Globus pallidus (tissue), 1 donor: Measurements from ENCODE around the gene TENT4A.

Source experiments
- DNase-seq: peaks from one replicate; pipeline ENCODE4 v3.0.0-alpha.2; 2015; ENCODE audit warnings: low spot score

Gene TENT4A

DNA sequence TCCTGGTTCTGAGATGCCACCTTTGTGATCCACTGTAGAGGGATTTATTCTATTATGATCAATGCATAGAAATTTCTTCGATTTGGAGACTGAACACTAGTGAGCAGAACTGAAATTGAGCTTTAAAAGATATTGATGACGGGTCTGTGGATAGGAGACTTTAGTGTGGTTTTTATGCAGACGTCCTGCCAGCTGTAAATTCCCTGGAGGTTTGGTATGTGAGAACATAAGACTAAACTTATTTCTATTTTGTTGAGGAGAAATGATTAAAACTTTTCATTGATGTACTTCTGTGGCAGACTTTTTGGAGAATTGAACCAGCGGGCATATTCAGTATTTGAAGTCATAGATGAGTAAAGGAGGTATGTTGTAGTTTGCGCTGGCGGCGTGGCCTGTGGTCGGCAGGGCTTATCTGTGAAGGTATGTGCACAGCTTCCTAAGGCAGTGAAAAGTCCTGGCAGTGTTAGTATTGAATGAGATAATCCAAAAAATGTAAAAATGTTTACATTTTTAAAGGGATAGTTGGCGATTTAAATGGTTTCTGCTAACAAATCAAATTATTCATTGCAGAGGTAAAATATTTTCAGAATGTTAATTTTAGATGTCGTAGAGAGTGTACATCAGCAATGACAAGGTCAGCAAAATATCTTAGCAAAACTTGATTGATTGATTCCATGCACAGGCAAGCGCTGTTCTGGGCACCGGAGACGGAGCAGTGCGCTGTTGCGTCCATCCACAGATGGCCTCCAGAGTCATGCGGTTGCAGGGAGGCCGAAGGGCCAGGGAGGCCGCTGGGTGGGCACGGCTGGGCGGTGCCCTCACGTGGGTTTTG, 20.4 kb downstream of the TENT4A start:
- no peak for DNase-seq

DNA sequence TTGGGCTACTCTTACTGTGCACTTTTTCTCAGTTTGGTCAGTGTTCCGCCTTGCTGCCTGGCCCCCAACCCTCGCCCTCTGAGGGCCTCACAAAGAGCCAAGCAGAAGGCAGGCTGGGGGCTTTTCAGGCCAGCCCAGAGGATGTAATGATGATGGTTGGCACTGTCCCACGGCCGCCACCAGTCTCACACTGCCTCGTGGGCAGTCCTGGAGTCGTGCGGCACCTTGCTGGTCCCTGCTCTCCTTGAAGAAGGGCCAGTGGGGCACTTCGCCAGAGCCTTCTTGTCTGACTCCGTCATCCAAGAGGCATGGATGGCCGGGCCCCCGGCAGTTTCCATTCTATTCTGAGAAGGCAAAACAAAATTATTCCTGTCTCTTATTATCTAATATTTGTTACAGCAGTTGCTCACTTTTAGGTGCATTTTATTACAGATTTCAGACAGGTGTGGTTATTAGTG, 21.0 kb downstream of the TENT4A start:
- no peak for DNase-seq

DNA sequence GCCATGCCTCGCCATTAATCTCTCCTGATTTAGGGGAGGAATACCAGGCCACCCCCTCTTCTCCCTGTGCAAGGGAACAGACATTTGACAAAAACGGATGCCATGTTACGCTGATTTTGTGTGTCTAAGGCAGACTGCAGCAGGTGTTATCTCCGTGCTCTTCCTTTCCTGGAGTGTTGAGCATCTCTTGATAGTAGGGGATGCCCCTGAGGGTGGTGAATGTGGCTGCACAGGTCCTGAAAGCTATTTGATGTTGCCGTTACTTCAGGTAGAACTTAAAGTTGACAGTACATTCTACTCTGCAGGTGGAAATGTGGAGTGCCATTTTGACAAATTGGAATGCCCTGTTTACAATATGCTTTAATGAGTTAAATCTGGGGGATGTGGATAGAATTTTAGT, 21.5 kb downstream of the TENT4A start:
- no peak for DNase-seq

DNA sequence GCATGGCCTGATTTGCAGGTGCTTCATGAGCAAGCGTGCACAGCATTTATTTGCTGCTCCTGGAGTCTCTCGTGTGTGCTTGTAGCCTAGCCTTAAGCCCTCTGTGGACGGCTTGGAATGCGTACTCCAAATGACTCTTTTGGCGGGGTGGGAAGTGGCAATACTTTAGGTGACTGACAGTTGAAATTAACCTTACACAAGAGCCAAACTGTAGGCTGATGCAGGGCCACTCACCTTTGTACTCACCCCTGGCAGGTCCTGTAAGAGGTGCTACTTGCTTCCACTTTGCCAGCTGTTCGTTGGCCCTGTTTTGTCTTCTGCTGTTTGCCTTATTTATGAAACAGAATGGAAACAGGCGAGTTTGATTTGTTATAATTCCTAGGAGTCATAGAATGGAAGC, 22.9 kb downstream of the TENT4A start:
- DNase-seq: no peak

DNA sequence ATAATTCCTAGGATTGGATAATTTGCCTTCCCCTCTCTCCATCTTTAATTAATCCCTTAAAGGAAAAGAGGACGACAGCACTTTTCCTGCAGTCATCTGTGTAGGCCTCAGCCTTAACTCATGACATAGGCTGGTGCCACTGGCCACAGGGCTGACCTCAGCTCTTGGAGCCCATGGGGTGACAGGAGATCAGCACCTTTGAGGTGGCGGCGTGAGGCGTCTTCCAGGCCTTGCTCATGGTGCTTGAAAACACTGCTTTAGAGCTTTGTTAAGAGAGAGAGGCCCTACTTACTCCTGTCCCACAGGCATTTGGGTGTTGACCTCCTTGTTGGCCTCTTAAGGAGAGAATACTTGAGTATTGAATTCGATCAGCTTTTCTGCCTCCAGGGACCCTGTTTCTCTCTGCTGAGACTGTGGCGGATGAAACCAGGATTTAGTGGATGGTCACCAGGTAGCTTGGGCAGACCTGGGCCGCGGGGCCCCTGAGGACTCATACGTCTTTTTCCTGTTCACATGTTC, 23.4 kb downstream of the TENT4A start:
- DNase-seq: no peak

DNA sequence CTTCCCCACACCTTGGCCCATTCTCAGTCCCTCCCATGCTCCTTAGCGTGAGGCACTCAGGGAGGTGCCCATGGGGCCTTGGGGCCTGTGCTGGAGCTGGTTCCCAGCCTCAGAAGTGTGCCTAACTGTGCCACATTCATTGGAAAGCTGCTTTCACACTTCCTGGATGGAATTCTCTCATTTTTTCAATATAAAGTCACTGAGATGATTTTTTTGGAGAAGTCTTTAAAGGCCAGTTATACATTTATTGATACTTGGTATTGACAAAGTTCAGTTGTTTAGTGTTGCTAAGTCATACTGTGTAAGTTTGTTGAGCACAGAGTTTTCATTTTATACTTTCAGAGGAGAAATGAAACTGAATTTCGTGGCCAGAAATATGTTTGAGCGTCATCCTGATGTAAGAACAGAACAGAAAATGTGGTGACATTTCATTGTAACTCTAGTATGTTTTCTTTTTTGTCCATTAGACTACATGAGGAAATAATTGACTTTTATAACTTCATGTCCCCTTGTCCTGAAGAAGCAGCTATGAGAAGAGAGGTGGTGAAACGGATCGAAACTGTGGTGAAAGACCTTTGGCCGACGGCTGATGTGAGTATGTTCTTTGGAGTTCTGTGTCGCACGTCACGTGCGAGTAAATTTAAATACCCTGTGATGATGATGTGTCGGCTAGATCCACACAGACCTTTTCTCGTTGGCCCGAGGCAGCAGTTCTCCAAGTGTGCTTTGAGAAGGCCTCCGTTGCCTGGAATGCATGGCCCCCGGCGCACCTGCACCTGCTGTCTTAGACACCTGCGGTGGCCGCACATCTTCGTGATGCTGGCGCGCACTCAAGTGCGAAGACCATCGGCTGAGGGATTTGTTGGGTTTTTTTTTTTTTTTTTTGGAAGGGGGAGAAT, 24.1 kb downstream of the TENT4A start:
- no peak for DNase-seq

DNA sequence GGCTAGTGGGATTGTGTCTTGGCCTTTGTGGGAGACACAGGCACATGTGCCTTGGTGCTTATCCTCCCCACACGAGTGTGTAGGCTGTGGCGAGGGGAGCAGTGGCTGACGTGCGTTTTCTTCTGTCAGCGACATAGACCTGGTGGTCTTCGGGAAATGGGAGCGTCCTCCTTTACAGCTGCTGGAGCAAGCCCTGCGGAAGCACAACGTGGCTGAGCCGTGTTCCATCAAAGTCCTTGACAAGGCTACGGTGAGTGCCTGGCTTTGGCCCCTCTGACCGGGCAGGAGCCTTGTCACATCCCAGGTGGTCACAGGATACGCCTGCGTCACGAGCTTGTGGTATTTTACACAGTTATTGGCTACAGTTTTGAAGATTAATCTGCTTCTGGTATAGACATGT, 26.4 kb downstream of the TENT4A start:
- no peak for DNase-seq

DNA sequence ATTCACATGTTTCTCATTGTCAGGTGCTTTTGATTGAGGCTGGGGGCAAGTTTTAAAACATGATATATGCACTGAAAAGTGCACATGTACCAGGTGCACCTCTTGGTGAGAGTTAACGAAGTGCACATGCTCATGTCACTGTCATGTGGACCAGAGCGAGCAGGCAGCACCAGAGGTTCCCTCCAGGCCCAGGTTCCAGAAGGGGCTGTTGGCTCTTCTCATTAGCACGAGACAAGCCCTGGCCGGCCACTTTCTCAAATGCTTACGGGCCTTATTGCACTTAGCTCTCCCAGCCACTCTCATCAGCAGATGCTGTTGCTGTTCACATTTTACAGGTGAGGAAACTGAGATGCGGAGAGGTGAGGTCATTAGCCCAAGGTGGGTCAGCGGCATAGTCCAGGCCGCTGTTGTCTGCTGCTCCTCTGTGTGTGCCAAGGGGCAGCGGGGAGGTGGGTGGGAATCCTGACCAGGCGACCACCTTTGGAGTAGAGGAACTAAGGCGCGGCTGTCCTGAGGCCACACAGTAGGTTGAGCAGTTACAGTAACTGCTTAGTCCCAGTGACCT, 27.4 kb downstream of the TENT4A start:
- no peak for DNase-seq

DNA sequence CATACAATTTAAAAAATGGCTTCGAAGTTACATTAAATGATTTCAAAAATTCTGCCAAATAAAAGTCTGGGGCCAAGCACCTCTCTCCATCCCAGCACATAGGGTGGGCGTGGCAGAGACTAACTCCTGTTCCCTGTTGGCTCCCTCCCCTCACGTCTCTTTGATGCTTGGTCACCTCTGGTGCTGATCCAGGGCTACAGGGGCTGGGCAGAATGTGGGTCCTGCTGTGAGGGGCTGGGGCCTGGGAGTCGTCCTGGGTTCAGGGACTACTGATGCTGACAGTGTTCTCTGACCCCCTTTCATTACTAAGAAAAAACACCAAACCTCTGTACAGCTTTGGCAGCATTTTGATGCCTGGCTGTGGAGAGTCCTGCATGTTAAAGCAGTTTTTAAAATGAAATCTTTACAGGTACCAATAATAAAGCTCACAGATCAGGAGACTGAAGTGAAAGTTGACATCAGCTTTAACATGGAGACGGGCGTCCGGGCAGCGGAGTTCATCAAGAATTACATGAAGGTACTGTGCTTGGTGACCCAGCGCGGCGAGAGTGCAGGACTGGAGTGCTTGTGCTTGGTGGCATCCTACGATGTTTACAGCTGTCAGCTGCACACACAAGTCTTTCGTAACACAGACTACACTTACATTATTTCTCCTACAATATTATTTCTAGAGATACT, 29.0 kb downstream of the TENT4A start:
- no peak for DNase-seq

DNA sequence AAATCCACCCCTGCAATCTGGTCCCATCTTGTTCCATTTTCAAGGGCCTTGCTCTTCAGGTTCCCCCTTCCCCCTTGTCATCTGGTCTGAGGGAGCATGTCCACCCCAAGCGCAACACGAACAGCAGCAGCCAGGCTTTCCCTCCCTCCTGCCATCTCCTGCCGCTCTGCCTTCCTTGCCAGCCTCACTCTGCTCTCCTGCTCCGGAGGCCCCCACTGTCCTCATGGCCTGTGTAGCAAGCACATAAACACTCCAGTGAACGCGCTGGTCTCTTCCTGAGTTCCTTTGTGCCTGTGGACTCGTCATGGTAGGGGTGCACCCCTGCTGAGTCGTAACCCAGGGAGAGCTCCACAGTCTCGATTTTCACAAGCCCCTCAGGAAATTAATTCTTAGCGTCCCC, 29.9 kb downstream of the TENT4A start:
- no peak for DNase-seq

DNA sequence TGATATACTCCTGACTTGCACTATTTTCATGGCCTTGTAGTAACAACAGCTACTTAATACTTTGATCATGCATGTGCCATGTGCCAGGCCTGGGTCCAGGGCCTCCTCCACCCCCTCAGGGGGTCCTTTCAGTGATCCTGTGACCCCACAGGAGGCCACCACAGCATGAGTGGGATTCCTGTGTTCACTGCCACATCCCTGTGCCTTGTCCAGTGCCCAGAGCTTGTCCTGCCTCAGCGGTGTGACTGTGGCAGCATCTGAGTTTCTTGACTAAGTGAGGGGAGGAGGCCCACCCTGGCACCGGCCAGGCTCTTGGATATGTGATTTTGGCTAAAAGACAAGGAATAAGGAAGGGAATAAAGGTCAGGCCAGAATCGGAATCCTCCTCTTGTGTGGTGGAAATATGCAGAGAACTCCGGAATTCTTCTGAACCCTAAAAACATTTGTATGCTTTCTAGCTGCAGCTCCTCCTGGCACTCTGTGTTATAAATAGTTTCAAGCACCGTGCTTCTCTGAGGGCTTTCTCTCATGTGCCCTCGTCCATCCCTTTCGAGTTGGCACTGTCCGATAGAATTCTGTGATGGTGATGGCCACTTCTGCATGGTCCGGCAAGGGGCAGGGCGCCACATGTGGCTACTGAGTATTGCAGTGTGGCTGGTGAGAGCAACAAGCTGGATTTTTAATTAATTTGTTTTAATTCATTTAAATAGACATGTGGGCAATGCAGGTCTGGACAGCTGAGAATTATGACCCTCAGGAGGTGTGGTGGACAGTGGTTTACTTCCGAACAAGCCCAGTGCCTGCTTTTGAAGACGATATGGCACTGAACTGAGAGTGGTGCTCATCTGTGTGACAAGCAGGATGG, 31.8 kb downstream of the TENT4A start:
- DNase-seq: no peak

DNA sequence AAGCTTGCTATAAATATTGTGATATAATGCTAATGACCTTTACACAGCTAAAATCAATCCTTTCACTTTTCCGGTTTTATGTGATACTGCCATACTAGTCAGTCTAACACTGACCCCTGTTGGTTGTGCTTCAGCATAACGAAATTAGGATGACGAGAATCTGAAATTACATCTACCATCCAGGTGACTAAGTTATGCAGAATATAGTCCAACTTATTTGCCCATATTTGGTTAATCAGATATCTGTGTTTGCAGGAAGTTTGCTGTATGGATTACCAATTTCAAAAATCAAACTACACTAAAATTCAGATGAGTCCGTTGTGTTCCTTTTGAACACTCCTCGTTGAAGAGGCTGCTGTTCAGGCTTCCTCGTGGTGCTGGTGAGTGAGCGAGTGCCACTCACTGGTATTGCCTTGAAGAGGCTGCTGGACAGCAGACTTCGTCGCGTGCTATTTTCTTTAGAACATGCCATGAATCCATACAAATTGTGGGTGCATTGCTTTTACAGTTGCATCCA, 32.5 kb downstream of the TENT4A start:
- peak; percentile 35 for DNase-seq

DNA sequence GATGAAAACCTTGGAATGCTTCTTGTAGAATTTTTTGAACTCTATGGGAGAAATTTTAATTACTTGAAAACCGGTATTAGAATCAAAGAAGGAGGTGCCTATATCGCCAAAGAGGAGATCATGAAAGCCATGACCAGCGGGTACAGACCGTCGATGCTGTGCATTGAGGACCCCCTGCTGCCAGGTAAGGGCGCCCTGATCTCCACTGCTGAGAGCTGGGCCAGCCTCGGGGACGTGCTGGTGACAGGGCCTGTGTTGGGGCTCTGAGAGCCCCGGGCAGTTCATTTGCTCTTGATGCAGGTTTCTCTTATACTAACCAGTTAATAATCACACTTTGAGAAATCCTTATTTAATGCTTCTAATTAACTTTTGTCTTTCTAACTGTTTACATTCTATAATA, 33.0 kb downstream of the TENT4A start:
- no peak for DNase-seq

DNA sequence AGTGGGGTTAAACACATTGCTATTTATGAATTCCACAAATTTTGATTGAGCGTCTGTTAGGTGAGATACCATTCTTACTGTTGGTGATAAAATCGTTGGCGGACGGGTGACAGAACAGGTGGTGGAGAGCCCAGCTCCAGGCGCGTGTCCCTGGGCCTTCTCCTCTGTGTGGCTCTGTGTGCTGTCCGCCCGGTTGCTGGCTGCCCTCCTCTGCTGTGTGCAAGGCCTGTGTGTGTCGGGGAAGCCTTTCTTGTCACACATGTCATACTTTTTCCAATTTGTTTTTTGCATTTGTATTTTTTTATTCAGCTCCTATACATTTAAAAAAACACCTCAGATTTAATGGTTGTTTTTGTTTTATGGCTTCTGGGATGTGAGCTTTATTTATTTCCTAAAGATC, 33.9 kb downstream of the TENT4A start:
- no peak for DNase-seq

DNA sequence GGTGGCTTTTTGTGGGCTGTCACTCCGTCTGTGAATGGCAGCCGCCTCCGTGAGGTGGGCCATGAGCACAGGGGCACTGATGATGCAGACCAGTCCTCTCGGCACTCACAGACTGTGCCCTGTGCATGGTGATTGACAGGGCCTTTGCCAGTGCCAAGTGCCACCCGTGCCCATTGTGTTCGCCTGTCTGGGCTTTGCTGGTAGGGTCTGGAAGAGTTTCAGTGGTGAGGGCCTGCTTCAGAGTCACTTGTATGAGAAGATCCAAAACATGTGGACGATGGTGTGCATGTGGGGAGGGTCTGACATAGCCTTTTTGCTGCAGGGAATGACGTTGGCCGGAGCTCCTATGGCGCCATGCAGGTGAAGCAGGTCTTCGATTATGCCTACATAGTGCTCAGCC, 34.9 kb downstream of the TENT4A start:
- no peak for DNase-seq

DNA sequence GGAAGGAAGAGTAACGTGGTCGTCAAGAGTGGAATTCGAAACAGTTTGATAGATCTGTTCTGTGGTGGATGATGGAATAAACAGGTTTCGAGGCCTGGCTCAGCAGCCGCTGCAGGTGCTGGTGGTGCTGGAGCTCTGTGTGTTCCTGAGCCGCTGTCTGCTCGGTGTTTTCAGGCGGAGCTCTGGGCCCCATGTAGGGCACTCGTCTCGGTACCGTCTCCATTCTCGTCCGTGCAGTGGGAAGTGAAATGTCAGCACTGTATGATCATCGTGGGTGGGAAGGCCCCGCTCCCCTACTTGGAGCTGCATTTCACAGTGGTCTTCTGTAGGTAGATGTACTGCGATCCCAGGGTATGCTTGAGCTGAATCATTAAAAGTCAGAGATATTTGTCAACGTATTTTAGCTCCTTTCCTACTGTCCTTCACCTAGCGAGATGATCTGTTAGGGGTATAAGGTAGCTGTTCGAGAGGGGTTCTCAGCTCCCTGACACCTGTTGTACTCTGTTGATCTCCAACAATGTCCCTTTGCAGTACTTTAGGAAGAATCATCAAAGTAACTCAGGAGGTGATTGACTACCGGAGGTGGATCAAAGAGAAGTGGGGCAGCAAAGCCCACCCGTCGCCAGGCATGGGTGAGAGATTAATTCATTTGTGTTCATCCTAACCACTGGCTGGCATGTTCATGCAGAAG, 35.9 kb downstream of the TENT4A start:
- no peak for DNase-seq

DNA sequence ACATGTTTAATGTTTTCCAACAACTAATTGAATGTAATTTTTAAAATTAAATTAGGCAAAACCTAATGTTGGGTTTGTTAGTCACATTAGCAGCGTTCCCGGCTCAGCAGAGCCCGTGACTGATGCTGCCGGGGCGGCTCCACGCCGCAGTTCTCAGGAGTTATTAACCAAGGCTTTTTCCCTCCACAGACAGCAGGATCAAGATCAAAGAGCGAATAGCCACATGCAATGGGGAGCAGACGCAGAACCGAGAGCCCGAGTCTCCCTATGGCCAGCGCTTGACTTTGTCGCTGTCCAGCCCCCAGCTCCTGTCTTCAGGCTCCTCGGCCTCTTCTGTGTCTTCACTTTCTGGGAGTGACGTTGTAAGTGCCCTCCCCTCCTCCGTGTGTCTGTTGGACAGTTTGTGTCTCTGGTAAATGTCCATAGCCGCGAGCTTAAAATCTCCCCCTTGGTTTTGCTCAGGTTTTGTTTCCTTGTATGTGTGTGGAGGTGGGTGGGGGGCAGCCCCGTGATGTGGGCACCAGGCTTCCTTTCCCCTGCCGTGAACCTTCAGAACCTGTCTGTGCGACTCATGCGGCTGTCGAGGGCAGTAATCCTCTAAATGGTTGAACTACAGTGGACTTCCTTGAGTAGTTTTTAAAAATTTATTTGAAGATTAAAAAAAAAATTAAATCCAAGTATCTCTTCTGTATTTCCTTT, 37.1 kb downstream of the TENT4A start:
- no peak for DNase-seq

DNA sequence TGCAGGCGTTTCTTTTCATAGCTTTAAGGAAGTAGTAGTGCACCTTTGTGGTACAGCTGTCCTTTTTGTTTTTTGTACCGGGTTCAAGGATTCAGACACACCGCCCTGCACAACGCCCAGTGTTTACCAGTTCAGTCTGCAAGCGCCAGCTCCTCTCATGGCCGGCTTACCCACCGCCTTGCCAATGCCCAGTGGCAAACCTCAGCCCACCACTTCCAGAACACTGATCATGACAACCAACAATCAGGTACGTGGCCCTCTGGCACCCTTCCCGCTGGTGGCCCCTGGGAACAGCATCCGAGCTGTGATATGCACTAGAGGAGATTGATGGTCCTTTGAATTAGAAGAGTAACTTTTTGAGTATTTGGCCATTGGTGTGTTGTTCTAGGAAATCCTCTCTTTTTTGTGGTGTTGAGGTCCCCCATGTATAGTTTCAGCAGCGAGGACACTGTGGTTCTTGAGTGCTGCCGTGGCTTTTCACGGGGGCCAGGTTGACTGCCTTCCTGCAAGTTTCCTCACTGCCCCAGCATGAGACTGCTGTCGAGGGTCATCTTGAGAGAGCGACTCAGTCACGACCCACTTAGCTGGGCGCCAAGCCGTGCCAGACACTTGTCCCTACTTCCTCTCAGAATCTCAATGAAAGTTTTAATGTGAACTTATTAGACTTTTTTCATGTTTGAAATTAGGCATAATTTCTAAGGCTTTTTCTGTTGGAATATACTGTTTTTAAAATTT, 37.9 kb downstream of the TENT4A start:
- no peak for DNase-seq

DNA sequence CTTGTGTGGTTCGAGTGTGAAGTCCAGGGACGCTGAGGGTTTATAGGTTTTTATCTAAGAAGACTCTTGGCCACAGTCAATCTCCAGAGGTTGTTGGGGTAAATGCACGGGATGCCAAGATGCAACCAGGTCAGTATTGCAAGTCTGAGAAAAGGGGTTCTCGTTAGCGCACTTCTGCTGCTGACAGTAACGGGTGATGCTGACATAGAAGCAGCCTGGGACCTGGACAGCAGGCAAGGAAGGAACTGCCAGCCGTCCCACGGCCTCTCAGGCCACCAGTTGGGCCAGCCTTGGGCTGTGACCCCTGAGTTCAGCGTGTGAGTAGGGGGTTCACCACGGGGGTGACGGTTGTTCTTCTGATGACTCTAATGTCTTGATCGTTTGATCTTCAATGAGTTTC, 39.0 kb downstream of the TENT4A start:
- no peak for DNase-seq
